Superior temporal gyrus (tissue), 1 donor: ENCODE data around the gene ANKRD27.
"Not testable (repeated sequence)": the region's sequence is repeated elsewhere in the genome, so short reads cannot be mapped to it uniquely, and the experiment has no call there.

Experiments
- DNase-seq: peaks from one replicate; pipeline ENCODE4 v3.0.0-alpha.2; 2016; ENCODE audit errors: extremely low spot score

ANKRD27 gene

GRCh38 chr19:32688311-32688710 is 13.3 kb upstream of the ANKRD27 start:
- no peak for DNase-seq

DNA sequence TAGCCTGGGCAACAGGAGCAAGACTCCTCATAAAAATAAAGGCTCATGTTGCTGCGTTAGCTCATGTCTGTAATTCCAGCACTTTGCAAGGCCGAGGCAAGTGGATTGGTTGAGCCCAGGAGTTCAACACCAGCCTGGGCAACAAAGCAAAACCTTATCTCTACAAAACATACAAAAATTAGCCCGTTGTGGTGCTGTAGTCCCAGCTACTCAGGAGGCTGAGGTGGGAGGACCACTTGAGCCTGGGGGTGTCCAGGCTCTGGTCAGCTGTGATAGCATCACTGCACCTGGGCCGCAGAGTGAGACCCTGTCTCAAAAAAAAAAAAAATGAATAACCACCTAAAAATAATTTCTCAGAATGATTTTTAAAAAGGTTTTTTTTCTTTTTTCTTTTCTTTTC is 12.7 kb upstream of the ANKRD27 start:
- no peak for DNase-seq

- no peak for DNase-seq
Observed at GRCh38 chr19:32686847-32687475, 12.0 kb upstream of the ANKRD27 start.

GRCh38 chr19:32682317-32682716 is 7.3 kb upstream of the ANKRD27 start:
- no peak for DNase-seq

- DNase-seq = no peak
Observed at GRCh38 chr19:32680986-32681385, 6.0 kb upstream of the ANKRD27 start.

GRCh38 chr19:32677657-32678056 is 2.7 kb upstream of the ANKRD27 start:
- DNase-seq = no peak

DNA sequence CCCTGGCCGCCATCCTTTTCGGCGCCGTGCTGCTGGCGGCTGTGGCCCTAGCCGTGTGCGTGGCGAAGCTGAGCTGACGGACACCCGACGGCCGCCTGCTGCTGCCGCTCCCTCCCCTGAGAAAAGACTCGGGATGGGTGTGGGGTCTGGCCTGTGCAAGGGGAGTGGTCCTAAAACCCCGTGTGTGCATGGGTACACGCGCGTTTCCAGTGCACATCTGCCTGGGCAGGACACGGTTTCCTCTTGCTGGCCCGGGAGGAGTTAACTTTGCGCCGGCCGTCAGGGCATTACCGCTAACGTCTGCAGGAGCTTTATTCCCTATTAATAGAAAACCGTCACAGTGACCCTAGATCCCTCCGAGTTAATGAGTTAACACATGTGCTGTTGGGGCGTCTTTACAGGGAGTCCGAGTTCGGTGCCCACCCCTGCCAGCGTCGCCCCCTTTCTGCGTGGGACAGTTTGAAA is 1.9 kb upstream of the ANKRD27 start:
- DNase-seq = no peak

DNA sequence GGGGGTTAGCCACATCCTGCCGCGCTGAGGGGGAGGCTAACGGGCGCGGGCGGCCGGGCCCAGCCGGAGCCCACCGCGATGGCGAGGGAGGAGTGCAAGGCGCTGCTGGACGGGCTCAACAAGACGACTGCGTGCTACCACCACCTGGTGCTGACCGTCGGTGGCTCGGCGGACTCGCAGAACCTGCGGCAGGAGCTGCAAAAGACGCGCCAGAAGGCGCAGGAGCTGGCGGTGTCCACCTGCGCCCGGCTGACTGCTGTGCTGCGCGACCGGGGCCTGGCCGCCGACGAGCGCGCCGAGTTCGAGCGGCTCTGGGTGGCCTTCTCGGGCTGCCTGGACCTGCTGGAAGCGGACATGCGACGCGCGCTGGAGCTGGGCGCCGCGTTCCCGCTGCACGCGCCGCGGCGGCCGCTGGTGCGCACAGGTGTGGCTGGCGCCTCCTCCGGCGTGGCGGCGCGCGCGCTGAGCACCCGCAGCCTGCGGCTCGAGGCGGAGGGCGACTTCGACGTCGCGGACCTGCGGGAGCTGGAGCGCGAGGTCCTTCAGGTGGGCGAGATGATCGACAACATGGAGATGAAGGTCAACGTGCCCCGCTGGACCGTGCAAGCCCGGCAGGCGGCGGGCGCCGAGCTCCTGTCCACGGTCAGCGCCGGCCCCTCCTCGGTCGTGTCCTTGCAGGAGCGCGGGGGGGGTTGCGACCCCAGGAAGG is 1.4 kb upstream of the ANKRD27 start:
- no peak for DNase-seq

- DNase-seq = peak; percentile 71
Observed at GRCh38 chr19:32675720-32676185, 773 bp upstream of the ANKRD27 start, which contains the start of gene RGS9BP. RGS9BP (plus strand) TSS chr19:32675848; CDS start chr19:32676264, 416 bp downstream.

DNA sequence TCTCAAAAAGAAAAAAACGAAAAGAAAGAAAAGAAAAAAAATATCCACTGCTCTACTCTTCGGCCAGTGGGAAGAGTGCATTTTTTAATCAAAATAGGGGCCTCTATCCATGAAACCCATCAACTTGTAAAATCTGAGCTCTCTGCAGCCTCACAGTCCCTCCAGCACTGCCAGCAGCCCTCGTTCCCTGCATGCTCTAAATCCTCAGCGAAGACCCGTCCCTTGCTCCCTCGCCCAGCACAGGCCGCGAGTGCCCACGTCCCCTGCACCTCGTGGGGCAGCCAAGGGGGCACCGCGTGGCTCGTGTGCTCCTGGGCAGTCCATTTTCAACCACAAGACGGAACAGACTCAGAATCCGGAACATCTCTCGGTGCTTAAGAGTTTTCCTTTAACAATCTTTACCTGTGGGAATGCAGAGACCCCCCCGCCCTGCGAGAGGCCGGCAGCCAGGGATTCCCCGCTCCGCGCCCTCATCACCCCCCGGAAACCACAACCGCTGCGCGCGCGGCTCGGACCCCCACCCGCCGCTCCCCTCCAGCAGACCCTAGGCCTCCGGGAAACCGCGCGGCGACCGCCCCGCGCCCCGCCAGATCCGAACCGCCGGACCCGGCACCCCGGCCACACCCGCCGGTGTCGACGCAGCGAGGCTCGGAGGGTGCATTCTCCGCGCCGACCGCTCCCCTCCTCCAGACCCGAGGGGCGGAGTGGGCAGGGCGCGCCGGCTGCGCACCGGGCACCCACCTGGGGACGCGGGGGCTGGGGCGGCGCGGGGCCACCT is 638 bp downstream of the ANKRD27 start:
- DNase-seq = no peak

DNA sequence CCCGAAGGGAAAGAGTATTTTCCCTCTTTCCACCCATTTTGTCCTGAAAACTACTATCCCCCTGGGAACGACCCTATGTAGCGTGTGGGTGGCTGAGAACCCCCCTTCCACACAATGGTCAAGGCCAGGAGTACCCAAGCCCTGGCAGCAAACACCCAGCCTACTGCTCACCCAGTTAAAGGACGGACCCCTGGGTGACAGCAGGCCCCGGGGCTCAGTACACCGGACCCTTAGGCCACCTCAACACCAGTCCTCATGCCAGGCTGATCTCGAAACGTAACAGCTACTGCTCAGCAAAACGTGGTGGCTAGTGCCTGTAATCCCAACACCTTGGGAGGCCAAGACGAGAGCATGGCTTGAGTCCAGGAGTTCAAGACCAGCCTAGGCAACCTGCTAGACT is 1.4 kb downstream of the ANKRD27 start:
- no peak for DNase-seq

GRCh38 chr19:32672841-32673240 is 2.1 kb downstream of the ANKRD27 start:
- DNase-seq = no peak

DNA sequence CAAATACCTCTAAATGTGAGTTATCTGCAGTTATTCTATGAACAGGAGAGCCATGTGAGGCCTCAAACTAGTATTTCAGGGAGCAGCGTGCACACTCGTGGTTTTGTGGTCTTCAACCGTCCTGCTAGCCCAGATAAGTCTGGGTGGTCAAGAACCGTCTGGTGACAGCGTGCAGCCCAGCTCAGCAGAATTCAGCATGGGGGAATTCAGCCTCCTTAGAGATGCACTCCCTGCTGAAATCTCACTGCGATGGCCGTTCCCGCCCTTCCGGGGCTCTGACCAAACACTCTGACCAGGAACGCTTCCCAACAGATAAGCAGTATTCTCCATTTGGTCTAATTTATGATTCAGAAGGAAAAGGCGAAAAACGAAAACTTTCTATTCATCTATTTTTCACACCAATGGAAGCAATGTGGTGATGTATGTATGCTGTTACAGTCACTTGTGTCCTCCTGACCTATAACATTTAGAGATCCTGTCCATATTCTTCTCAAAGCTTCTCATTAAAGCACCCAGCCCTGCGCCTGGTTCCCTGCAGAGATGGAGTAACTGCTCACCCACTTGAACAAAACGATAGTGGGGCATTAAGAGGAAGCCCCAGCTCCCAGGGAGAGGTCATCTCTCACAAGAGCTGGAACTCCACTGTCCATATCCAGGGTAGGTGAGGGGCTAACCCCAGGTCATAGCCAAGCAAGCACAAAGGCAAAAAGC is 2.9 kb downstream of the ANKRD27 start:
- no peak for DNase-seq

DNA sequence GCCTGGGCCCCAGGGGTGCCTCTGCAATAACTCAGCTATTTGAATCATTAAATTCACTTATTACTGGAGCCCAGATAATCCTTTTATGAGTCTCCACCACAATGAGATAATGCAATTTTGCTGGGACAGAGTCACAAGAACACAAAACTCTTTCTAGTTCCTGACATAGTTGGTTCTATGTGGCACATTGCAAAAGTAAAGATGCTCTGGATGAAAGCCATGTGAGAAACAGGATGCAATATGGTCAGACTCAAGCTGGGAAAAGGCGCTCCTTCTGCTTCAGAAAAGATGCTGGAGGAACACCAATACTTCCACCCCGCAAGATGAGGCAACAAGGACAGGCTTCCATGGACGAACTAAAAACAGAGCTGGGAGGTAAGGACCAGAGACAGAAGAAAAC is 5.7 kb downstream of the ANKRD27 start:
- DNase-seq = peak; percentile 51

DNA sequence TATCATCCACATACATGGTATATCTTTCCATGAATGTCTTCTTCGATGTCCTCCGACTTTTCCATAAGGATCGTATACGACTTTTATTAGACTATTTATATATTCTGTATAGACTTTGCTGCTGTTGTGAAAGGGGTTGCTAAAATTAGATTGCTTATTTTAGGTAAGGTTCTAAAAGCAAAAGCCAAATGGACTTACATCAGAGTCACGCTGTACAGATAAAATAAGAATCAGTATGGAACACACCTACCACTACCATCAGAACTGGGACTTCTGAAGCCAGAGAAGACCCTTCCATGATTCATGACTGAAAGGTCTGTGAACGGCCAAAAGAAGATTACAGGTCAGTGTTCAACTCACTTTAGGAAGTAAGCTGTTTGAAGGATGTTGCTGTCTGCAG is 8.9 kb downstream of the ANKRD27 start:
- no peak for DNase-seq

DNA sequence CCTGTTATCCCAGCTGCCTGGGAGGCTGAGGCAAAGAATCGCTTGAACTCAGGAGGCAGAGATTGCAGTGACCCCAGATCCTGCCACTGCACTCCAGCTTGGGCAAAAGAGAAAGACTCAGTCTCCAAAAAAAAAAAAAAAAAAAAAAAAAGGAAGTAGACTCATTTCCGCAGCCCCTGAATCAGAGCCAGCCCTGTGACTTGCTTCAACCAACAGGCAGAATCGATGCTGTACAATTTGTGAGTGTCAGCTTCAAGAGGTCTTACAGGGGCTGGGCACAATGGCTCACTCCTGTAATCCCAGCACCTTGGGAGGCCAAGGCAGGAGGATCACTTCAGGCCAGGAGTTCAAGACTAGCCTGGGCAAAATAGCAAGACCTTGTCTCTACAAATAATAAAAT is 12.8 kb downstream of the ANKRD27 start:
- DNase-seq = no peak

GRCh38 chr19:32661318-32661717 is 13.7 kb downstream of the ANKRD27 start:
- DNase-seq = no peak

DNA sequence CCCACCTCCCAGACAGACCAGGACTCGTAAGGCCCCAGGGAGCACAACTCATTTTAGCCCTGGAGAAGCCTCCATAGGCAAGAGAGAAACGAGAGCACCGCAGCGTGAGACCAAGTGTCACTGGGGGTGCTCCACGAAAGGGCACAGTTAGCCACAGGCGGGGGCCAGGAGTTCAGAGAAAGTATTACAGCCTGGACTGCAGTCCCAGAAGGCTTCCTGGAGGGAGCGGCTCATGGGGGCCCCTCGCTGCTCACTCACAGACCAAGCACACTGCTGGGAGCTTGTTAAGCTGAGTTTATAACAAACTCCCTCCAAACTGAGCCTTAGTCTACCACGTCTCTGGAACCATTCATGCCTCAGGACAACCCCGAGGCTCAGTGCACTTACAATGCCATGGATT is 16.5 kb downstream of the ANKRD27 start:
- DNase-seq = no peak

GRCh38 chr19:32658075-32658474 is 16.9 kb downstream of the ANKRD27 start:
- no peak for DNase-seq

DNA sequence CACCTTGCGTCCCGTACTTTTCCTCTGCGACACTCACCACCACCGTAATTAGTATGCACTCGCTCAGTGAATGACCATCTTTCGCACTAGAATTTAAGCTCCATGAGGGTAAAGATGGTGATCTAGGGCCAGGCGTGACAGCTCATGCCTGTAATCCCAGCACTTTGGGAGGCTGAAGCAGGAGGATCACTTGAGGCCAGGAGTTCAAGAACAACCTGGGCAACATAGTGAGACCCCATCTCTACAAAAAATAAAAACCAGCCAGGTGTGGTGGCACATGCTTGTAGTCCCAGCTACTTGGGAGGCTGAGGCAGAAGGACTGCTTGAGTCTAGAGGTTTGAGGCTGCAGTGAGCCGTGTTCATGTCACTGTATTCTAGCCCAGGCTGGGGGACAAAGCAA is 18.6 kb downstream of the ANKRD27 start:
- not testable (repeated sequence) for DNase-seq

DNA sequence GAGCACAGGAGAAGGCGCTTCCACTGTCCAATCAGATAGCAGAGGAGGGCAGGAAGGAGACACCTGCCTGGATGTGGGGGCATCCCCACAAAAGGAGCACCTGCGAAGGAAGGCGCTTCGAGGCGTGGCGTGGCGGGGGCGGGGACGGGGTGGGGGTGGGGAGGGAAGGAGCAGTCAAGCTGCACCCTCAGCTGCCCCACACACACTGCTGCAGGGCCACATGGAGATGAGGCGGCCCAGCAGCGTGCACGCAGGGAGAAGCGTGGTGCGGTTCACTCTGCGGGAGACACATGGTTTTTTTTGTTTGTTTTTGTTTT is 21.4 kb downstream of the ANKRD27 start:
- no peak for DNase-seq
